HepG2 (cell line): Measurements from ENCODE around the gene ECHS1. TPM values are rescaled to one million over a fixed set of nuclear protein-coding genes. Genes with fewer than 3 reads are reported as not detected.

Experiments
- ATAC-seq: fragments of 200-7000 bp; cut with Tn5 transposase; 3 replicates; pipeline ENCODE4 v1.9.1; 2020; ENCODE audit warnings: mild to moderate bottlenecking, moderate library complexity
- BruUV-seq: library from RNA; stranded (reverse); fragments of 400-500 nt; replicated peaks from 2 replicates; lab custom pipeline; 2021; lab: Mats Ljungman, UMichigan
- CTCF ChIA-PET: fragments of 300-600 bp; formaldehyde crosslinking; extraction: SDS; loops from one replicate; lab custom pipeline; 2021; ENCODE audit warnings: low total read pairs, inconsistent platforms, low intra/inter-chr PET ratio; lab: Yijun Ruan, JAX
- POLR2A ChIA-PET: fragments of 350-600 bp; sonication (Branson Sonifier 250); formaldehyde crosslinking; loops from one replicate; lab custom pipeline; 2020; ENCODE audit warnings: antibody characterized with exemption, inconsistent platforms; lab: Yijun Ruan, JAX
- DNase-seq: peaks from one replicate; pipeline ENCODE4 v3.0.0-alpha.2; 2015; ENCODE audit warnings: low spot score
- FAIRE-seq: peaks from 3 replicates; lab custom pipeline; 2011; peaks lifted over from hg19 to GRCh38; lab: Jason Lieb, UNC
- H2AFZ ChIP-seq: one replicate; pipeline ENCODE4 v1.6.1; 2011; ENCODE audit warnings: low read length, inconsistent platforms
- H3K27ac ChIP-seq: fragments of 300-600 bp; 3 replicates; pipeline ENCODE4 v1.8.0; 2011; ENCODE audit warnings: mixed run types, mild to moderate bottlenecking, mixed read lengths, low read length, inconsistent platforms; ENCODE audit not compliant: insufficient read depth; ENCODE audit errors: extremely low read length
- H3K27me3 ChIP-seq, 2 experiments: fragments of 200-600 bp in 1 of 2; 2 replicates in 1 of 2; 3 replicates in 1 of 2; pipeline versions ENCODE4 v1.6.0 to v1.8.0; 2011; ENCODE audit warnings: low read length in 2 of 2, mild to moderate bottlenecking in 2 of 2, moderate library complexity in 2 of 2, inconsistent platforms in 1 of 2; ENCODE audit not compliant: insufficient read depth in 2 of 2, control insufficient read depth in 1 of 2
- H3K36me3 ChIP-seq, 2 experiments: fragments of 200-600 bp in 1 of 2; replicated peaks in 1 of 2; 2 replicates in 1 of 2; 3 replicates in 1 of 2; pipeline versions ENCODE4 v1.5.1 to v1.8.0; 2011; ENCODE audit warnings: low read length in 2 of 2, inconsistent platforms in 1 of 2; ENCODE audit not compliant: insufficient read depth in 2 of 2, control insufficient read depth in 1 of 2
- H3K4me1 ChIP-seq: 2 replicates; pipeline ENCODE4 v1.5.1; 2012; ENCODE audit warnings: low read length, inconsistent platforms; ENCODE audit not compliant: insufficient read depth
- H3K4me2 ChIP-seq: 2 replicates; pipeline ENCODE4 v1.6.0; 2011; ENCODE audit warnings: low read depth, low read length, inconsistent platforms
- H3K4me3 ChIP-seq, 3 experiments: fragments of 200-600 bp in 1 of 3; sonication (generic), shearing (Covaris generic) in 1 of 3; replicated peaks in 1 of 3; 2 replicates each; pipeline ENCODE4 v1.5.1; 2011 to 2016; ENCODE audit warnings: low read length in 3 of 3, inconsistent platforms in 2 of 3, low read depth in 2 of 3, mild to moderate bottlenecking in 2 of 3, control low read depth in 1 of 3, mixed read lengths in 1 of 3; ENCODE audit not compliant: insufficient read depth in 1 of 3
- H3K79me2 ChIP-seq: one replicate; pipeline ENCODE4 v1.6.1; 2011; ENCODE audit warnings: low read length, inconsistent platforms; ENCODE audit not compliant: insufficient read depth
- H3K9ac ChIP-seq: 2 replicates; pipeline ENCODE4 v1.6.0; 2011; ENCODE audit warnings: mild to moderate bottlenecking, low read depth, low read length, inconsistent platforms; ENCODE audit not compliant: insufficient read depth
- H3K9me3 ChIP-seq: 2 replicates; pipeline ENCODE4 v1.5.1; 2012; ENCODE audit warnings: mild to moderate bottlenecking, low read length
- H4K20me1 ChIP-seq: 2 replicates; pipeline ENCODE4 v1.6.0; 2011; ENCODE audit warnings: inconsistent platforms, mild to moderate bottlenecking, low read length, moderate library complexity; ENCODE audit not compliant: insufficient read depth
- AGO2 ChIP-seq: fragments of 200-400 bp; formaldehyde crosslinking; optimal IDR thresholded peaks from 2 replicates; pipeline ENCODE3; 2017; ENCODE audit warnings: mild to moderate bottlenecking, low read depth, low read length, moderate library complexity
- ARHGAP35 ChIP-seq: sonication (generic); formaldehyde crosslinking; IDR thresholded peaks from 2 replicates; pipeline ENCODE4 v1.9.0; 2022; ENCODE audit warnings: mild to moderate bottlenecking, inconsistent platforms, moderate library complexity, missing genetic modification reagents, borderline replicate concordance
- ATF2 ChIP-seq: sonication (generic); formaldehyde crosslinking; IDR thresholded peaks from 2 replicates; pipeline ENCODE4 v1.4.0; 2020; ENCODE audit warnings: missing genetic modification reagents
- ETV6 ChIP-seq: sonication (generic); formaldehyde crosslinking; conservative IDR thresholded peaks from 2 replicates; pipeline ENCODE4 v1.4.0; 2020; ENCODE audit warnings: missing genetic modification reagents
- GLMP ChIP-seq: sonication (generic); formaldehyde crosslinking; IDR thresholded peaks from 2 replicates; pipeline ENCODE4 v1.9.0; 2021; ENCODE audit warnings: missing genetic modification reagents, mild to moderate bottlenecking, borderline replicate concordance
- LBX2 ChIP-seq: sonication (generic); formaldehyde crosslinking; IDR thresholded peaks from 2 replicates; pipeline ENCODE4 v1.5.0; 2020; ENCODE audit warnings: missing genetic modification reagents, mild to moderate bottlenecking, borderline replicate concordance
- PCBP2 ChIP-seq: fragments of 200-400 bp; formaldehyde crosslinking; optimal IDR thresholded peaks from 2 replicates; pipeline ENCODE3; 2018; ENCODE audit warnings: low read length, low read depth; ENCODE audit not compliant: poor library complexity, severe bottlenecking
- SP5 ChIP-seq: IDR thresholded peaks from 2 replicates; pipeline ENCODE4 v1.6.1; 2016; ENCODE audit warnings: low read depth, borderline replicate concordance
- TMF1 ChIP-seq: sonication (generic); formaldehyde crosslinking; IDR thresholded peaks from 2 replicates; pipeline ENCODE4 v1.8.1; 2022; ENCODE audit warnings: low read depth, missing genetic modification reagents
- ZBTB3 ChIP-seq: sonication (generic); formaldehyde crosslinking; IDR thresholded peaks from 2 replicates; pipeline ENCODE4 v1.4.0; 2020; ENCODE audit warnings: low read depth, mild to moderate bottlenecking, moderate library complexity, missing genetic modification reagents, borderline replicate concordance
- ZNF382 ChIP-seq: sonication (generic); formaldehyde crosslinking; IDR thresholded peaks from 2 replicates; pipeline ENCODE4 v1.5.0; 2020; ENCODE audit warnings: missing genetic modification reagents, mild to moderate bottlenecking, borderline replicate concordance
- ZNF563 ChIP-seq: sonication (generic); formaldehyde crosslinking; IDR thresholded peaks from 2 replicates; pipeline ENCODE4 v1.8.0; 2022; ENCODE audit warnings: mild to moderate bottlenecking, moderate library complexity, missing genetic modification reagents
- ZNF747 ChIP-seq: sonication (generic); formaldehyde crosslinking; IDR thresholded peaks from 2 replicates; pipeline ENCODE4 v1.8.1; 2023; ENCODE audit warnings: missing genetic modification reagents, mild to moderate bottlenecking, borderline replicate concordance
- ZNF780A ChIP-seq: sonication (generic); formaldehyde crosslinking; IDR thresholded peaks from 2 replicates; pipeline ENCODE4 v1.8.0; 2022; ENCODE audit warnings: mild to moderate bottlenecking, missing genetic modification reagents, moderate library complexity
- WGBS: methylation state at CpG from one replicate; pipeline ENCODE4 v1.1.6; 2017; ENCODE audit warnings: low lambda C conversion rate; 5-methylcytosine and 5-hydroxymethylcytosine counted together
- in situ Hi-C: cut with HindIII; loops from 2 replicates; pipeline ENCODE4 v1.10.0; 2017; ENCODE audit warnings: low pct_unique_long_range_greater_than_20kb; ENCODE audit not compliant: extremely low pct_ligation_motif_present
- intact Hi-C: fragments of 100-400 bp; cut with micrococcal nuclease; formaldehyde crosslinking; loops from one replicate; pipeline ENCODE4 v1.10.0; 2022; ENCODE audit not compliant: unreplicated experiment
- polyA plus RNA-seq, 8 experiments: library from polyadenylated mRNA; depleted of rRNA in 3 of 8; stranded (reverse) in 7 of 8; unstranded in 1 of 8; fragments of >200 nt; fragmentation: Illumina TruSeq in 4 of 8; extraction: Trizol in 4 of 8; gene quantifications; 2 replicates each; pipeline versions ENCODE4 v1.2.1 to v1.2.3, GENCODE V29; 2011 to 2016; ENCODE audit warnings: low read depth in 4 of 8, missing spikeins in 1 of 8, mixed read lengths in 1 of 8; ENCODE audit not compliant: insufficient read depth in 1 of 8
- total RNA-seq, 5 experiments: library from RNA; depleted of rRNA; stranded (reverse); fragments of >200 nt; fragmentation: Illumina TruSeq; extraction: Trizol; gene quantifications; 2 replicates each; pipeline ENCODE4 v1.2.3, GENCODE V29; 2016; ENCODE audit warnings: low read depth in 1 of 5
- TF ChIP-seq, protein P1 (sequence below): sonication (generic); formaldehyde crosslinking; IDR thresholded peaks from 2 replicates; pipeline ENCODE4 v1.9.0; 2022; ENCODE audit warnings: missing genetic modification reagents, mild to moderate bottlenecking, borderline replicate concordance

Gene ECHS1
- total and polyA plus RNA-seq, 2 of the 13 experiments (the other 11 are each of a cell fraction or from before 2014, with no cell fraction given): 32.7 to 195 TPM

- no TSS peak for BruUV-seq
- Histone ChIP-seq H3K9ac (no peak overlapping the region), H3K36me3 (peaks cover 11 to 52% of the 10 kb centered on the region in 2 experiments; a peak in 4 of 5 replicates), H3K4me3 (no peak overlapping the region), H3K27ac (no peak overlapping the region), H3K4me1 (no peaks in the 10 kb centered on the region), H2AFZ (no peak overlapping the region), H3K79me2 (peaks cover 26% of the 10 kb centered on the region), H3K9me3 (no peaks in the 10 kb centered on the region), H4K20me1 (no peaks in the 10 kb centered on the region), H3K27me3 (no peaks in the 10 kb centered on the region), H3K4me2 (no peak overlapping the region)
- ATAC-seq: no peak
- FAIRE-seq: no peak
- 97% methylated on average over 5 of the region's 5 CpGs for WGBS
- CTCF ChIA-PET: no interaction called here
- TF ChIP-seq ZNF563 (CRISPR knock-in tag) (no peak), GLMP (CRISPR knock-in tag) (no peak), PCBP2 (no peak), TMF1 (CRISPR knock-in tag) (no peak), SP5 (CRISPR knock-in tag) (no peak), ARHGAP35 (CRISPR knock-in tag) (no peak), ATF2 (CRISPR knock-in tag) (no peak), ZNF382 (no peak), AGO2 (no peak), ZNF780A (no peak), ETV6 (no peak), ZBTB3 (CRISPR knock-in tag) (no peak), ZNF747 (CRISPR knock-in tag) (no peak), LBX2 (CRISPR knock-in tag) (no peak)
- TF ChIP-seq, protein P1, sequence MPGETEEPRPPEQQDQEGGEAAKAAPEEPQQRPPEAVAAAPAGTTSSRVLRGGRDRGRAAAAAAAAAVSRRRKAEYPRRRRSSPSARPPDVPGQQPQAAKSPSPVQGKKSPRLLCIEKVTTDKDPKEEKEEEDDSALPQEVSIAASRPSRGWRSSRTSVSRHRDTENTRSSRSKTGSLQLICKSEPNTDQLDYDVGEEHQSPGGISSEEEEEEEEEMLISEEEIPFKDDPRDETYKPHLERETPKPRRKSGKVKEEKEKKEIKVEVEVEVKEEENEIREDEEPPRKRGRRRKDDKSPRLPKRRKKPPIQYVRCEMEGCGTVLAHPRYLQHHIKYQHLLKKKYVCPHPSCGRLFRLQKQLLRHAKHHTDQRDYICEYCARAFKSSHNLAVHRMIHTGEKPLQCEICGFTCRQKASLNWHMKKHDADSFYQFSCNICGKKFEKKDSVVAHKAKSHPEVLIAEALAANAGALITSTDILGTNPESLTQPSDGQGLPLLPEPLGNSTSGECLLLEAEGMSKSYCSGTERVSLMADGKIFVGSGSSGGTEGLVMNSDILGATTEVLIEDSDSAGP (CRISPR knock-in tag): no peak
- in situ Hi-C loops (no loop called here), intact Hi-C loops (no loop called here)
- POLR2A ChIA-PET: no interaction called here
- DNase-seq: no peak
These were observed 30.6 kb upstream of the ECHS1 start for GRCh38 chr10:133403784-133404183.
